Measurements from ENCODE around the gene SLC25A52. TPM values are rescaled to one million over a fixed set of nuclear protein-coding genes. Genes with fewer than 3 reads are reported as not detected.
"Not testable (repeated sequence)": the region's sequence is repeated elsewhere in the genome, so short reads cannot be mapped to it uniquely, and the experiment has no call there.

SLC25A52 gene
- total and polyA plus RNA-seq, 10 donors: 0.09 to 1.4 TPM; not detected in 8

- H3K27me3 ChIP-seq (replicated peaks in 1 of 7): no peaks in the 10 kb centered on the region
- WGBS, 5 donors: 90 to 99% (median 93%) methylated on average over 3 of the region's 3 CpGs
- TF ChIP-seq POLR2AphosphoS5 (IDR thresholded peaks at IDR 0.05) (no peak), CTCF (IDR thresholded peaks at IDR 0.05 in 8 of 11, conservative IDR thresholded peaks at IDR 0.05 in 3 of 11) (no peak), POLR2A (IDR thresholded peaks at IDR 0.05) (no peak)
- peaks cover 0 to 13% (median 0%) of the 10 kb centered on the region in 8 donors for H3K9me3 ChIP-seq
- H3K36me3 ChIP-seq: no peaks in the 10 kb centered on the region
- peaks cover 0 to 4% (median 0%) of the 10 kb centered on the region in 6 donors for H3K4me1 ChIP-seq
- H3K27ac ChIP-seq: no peak overlapping the region
- no peak for DNase-seq
- H3K4me3 ChIP-seq: no peak overlapping the region
- intact Hi-C loops (cut with DNase I; ENCODE audit: low total_unique reads): loop anchor here (10.0 kb wide), 1 partner anchor 235 kb away; no protein-coding TSS in a partner anchor
Measured at GRCh38 chr18:31739651-31740050, 21.0 kb downstream of the SLC25A52 start.

GRCh38 chr18:31738460-31739407 is 21.9 kb downstream of the SLC25A52 start:
- peaks cover 0 to 4% (median 0%) of the 10 kb centered on the region in 6 donors for H3K4me1 ChIP-seq
- no peak overlapping the region for H3K27ac ChIP-seq
- intact Hi-C loops (cut with DNase I; ENCODE audit: low total_unique reads): no loop called here
- H3K36me3 ChIP-seq: no peaks in the 10 kb centered on the region
- DNase-seq: no peak
- 83 to 91% (median 89%) methylated on average over 11 of the region's 11 CpGs for WGBS, 5 donors
- H3K9me3 ChIP-seq: peaks cover 0 to 13% (median 0%) of the 10 kb centered on the region in 8 donors
- no peak overlapping the region for H3K4me3 ChIP-seq
- TF ChIP-seq POLR2AphosphoS5 (IDR thresholded peaks at IDR 0.05) (no peak), POLR2A (IDR thresholded peaks at IDR 0.05) (no peak), CTCF (IDR thresholded peaks at IDR 0.05 in 8 of 11, conservative IDR thresholded peaks at IDR 0.05 in 3 of 11) (no peak)
- H3K27me3 ChIP-seq (replicated peaks in 1 of 7): no peaks in the 10 kb centered on the region

- no peak overlapping the region for H3K4me3 ChIP-seq
- 42 to 68% (median 61%) methylated on average over 2 of the region's 2 CpGs for WGBS, 5 donors
- no peak for DNase-seq
- no peak overlapping the region for H3K27ac ChIP-seq
- peaks cover 0 to 4% (median 0%) of the 10 kb centered on the region in 6 donors for H3K4me1 ChIP-seq
- intact Hi-C loops (cut with DNase I; ENCODE audit: low total_unique reads): no loop called here
- TF ChIP-seq POLR2AphosphoS5 (IDR thresholded peaks at IDR 0.05) (no peak), CTCF (IDR thresholded peaks at IDR 0.05 in 8 of 11, conservative IDR thresholded peaks at IDR 0.05 in 3 of 11) (no peak), POLR2A (IDR thresholded peaks at IDR 0.05) (no peak)
- H3K36me3 ChIP-seq: no peaks in the 10 kb centered on the region
- H3K9me3 ChIP-seq: peaks cover 0 to 13% (median 0%) of the 10 kb centered on the region in 8 donors
- no peaks in the 10 kb centered on the region for H3K27me3 ChIP-seq (replicated peaks in 1 of 7)
Measured at GRCh38 chr18:31736630-31737029, 24.1 kb downstream of the SLC25A52 start.

GRCh38 chr18:31731628-31732027 is 29.1 kb downstream of the SLC25A52 start:
- Histone ChIP-seq H3K36me3 (no peaks in the 10 kb centered on the region), H3K27ac (no peak overlapping the region), H3K27me3 (replicated peaks in 1 of 7) (peaks cover 0 to 18% (median 0%) of the 10 kb centered on the region in 7 donors), H3K4me1 (no peaks in the 10 kb centered on the region), H3K4me3 (no peak overlapping the region), H3K9me3 (peaks cover 0 to 4% (median 0%) of the 10 kb centered on the region in 8 donors)
- no peak for DNase-seq
- WGBS, 5 donors: 73 to 88% (median 75%) methylated on average over 3 of the region's 3 CpGs
- TF ChIP-seq POLR2A (IDR thresholded peaks at IDR 0.05): no peak
- TF ChIP-seq CTCF (IDR thresholded peaks at IDR 0.05 in 8 of 11, conservative IDR thresholded peaks at IDR 0.05 in 3 of 11): no peak
- TF ChIP-seq POLR2AphosphoS5 (IDR thresholded peaks at IDR 0.05): no peak
- intact Hi-C loops (cut with DNase I; ENCODE audit: low total_unique reads): no loop called here

GRCh38 chr18:31729196-31729595 is 31.5 kb downstream of the SLC25A52 start:
- H3K27me3 ChIP-seq (replicated peaks in 1 of 7): peaks cover 0 to 39% (median 4%) of the 10 kb centered on the region in 7 donors
- intact Hi-C loops (cut with DNase I; ENCODE audit: low total_unique reads); H3K4me1 ChIP-seq: not testable (repeated sequence)

More at GRCh38 chr18:31729196-31729595, 31.5 kb downstream of the SLC25A52 start:
- WGBS, 5 donors: 79 to 93% (median 81%) methylated on average over 2 of the region's 2 CpGs
- not testable (repeated sequence) for H3K4me3 ChIP-seq, DNase-seq, H3K9me3 ChIP-seq, H3K27ac ChIP-seq, H3K36me3 ChIP-seq
